AG09319 (cell line): Measurements from ENCODE around the gene PLEKHG1.

Experiments used
- DNase-seq: peaks from one replicate; pipeline ENCODE4 v3.0.0-alpha.2; 2010; ENCODE audit warnings: low read depth; ENCODE audit errors: extremely low read depth
- CTCF ChIP-seq: IDR thresholded peaks from 2 replicates; pipeline ENCODE4 v1.5.1; 2011; ENCODE audit warnings: low read depth, mild to moderate bottlenecking, inconsistent platforms, low read length, moderate library complexity

The PLEKHG1 gene

GRCh38 chr6:150636808-150637207 lies 37.1 kb downstream of the PLEKHG1 start:
- DNase-seq = no peak
- no peak for TF ChIP-seq CTCF

GRCh38 chr6:150637266-150637665 lies 37.6 kb downstream of the PLEKHG1 start:
- DNase-seq = no peak
- no peak for TF ChIP-seq CTCF

- TF ChIP-seq CTCF = no peak
- no peak for DNase-seq
Observed at GRCh38 chr6:150638267-150638666, 38.6 kb downstream of the PLEKHG1 start.

- DNase-seq = no peak
- no peak for TF ChIP-seq CTCF
Observed at GRCh38 chr6:150638765-150639164, 39.1 kb downstream of the PLEKHG1 start.

- no peak for DNase-seq
- no peak for TF ChIP-seq CTCF
Observed at GRCh38 chr6:150639823-150640331, 40.2 kb downstream of the PLEKHG1 start.

- no peak for TF ChIP-seq CTCF
Observed at GRCh38 chr6:150640556-150641209, 41.0 kb downstream of the PLEKHG1 start.

GRCh38 chr6:150641398-150642139 lies 41.9 kb downstream of the PLEKHG1 start:
- TF ChIP-seq CTCF = no peak

More at GRCh38 chr6:150640556-150641209, 41.0 kb downstream of the PLEKHG1 start:
- no peak for DNase-seq

More at GRCh38 chr6:150641398-150642139, 41.9 kb downstream of the PLEKHG1 start:
- DNase-seq = no peak
